ENCODE data around the gene YJU2.

The YJU2 gene

DNA sequence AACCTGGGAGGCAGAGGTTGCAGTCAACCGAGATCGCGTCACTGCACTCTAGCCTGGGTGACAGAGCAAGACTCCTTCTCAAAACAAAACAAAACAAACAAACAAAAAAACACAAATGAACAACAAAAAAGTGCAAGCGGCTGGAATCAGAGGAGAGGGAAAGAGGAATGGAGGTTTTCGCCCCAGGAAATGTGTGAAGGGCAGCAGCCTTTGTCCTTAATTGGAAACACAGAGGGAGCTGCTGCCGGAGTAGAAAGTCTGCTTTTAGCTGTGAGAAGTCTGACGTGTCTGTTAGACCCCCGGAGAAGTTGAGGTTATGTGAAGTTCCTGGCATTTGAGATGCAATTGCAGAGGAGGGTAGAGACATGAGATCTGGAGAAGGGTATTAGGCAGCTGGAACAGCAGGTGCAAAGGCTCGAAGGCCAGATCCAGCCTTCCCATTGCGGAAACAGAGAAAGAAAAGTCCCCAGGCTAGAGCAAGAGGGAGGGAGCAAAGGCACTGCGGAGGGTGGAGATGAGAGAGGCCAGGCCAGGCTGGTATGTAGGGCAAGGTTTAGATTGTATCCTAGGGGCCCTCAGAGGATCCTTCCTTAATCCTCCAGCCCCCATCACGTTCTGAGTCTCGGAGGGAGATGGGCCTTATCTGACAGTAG is 54.8 kb downstream of the YJU2 start:
- no peak for DNase-seq

DNA sequence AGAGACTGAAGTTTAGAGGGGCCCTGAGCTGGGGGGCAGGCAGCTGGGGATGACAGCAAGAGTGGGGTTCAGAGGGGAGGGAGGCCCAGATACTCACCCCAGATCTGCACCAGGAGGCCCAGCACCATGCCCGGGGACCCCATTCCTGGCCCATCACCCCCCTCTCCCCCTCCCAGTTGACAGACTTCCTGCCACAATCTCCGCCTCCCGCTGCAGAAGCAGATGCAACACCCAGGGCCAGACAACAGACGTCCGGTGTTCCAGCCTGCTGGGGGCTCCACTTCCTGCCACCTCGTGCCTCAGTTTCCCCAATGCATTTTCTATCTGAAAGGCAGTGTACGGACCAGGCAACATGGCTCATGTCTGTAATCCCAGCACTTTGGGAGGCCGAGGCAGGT is 55.4 kb downstream of the YJU2 start, which contains the start of gene TMIGD2:
TSS of gene TMIGD2 (minus strand) at position 147 of the 398 bp plus-strand sequence. CDS start at position 143, 4 bp downstream.
- DNase-seq: no peak

DNA sequence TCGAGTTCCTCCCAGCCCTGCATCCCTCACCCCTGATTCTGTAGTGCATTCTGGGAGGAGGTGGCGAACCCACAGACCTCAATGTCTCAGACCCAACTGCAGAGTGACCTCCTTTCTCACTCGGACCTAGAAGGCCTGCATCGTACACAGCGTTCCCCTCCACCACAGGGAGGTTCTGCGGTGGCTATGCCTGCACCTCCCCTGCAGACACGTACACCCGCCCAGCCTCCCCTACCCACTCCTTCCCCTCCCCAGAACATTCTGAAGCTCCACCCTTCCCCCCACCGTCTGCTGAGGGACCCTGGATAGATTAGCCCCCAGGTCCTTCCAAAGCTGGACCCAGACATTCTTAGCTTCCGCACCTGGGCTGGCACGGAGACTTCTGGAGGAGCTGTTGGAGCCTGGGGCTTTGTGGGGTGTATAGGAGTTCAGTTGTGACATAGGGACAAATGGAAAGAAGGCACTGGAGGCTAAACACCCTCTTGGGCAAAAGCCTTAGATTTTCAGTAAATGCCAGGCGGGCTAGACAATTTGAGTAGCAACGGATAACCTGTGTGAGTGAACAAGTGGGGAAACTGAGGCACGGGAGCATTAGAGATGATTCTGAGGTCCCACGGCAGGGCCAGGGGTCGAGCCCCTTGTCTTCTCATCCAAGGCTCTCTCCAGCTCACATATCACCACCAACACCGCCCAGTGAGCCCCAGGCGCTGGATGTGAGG is 57.1 kb downstream of the YJU2 start:
- no peak for DNase-seq

- peak; percentile 67 for DNase-seq
These were observed 57.8 kb downstream of the YJU2 start, which contains the start of gene FSD1 for GRCh38 chr19:4304538-4305256. TSS of gene FSD1 (plus strand) at chr19:4304598. CDS start at chr19:4304747, 149 bp downstream.

DNA sequence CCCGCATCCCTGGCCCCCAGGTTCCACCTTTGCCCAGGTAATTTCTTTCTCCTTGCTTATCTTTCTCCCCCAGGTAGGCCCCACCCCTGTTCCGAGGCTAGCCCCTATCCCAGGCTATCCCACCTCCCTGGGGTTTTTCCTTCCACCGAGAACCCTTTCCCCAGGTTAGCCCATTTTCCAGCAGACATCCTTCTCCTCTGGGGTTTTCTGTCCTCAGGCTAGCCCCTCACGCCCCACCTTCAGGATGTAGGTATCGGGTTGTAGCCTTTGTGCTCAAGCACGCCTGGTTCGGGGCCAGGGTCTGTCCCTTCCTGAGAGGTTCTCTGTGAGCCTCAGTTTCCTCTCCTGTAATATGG is 58.4 kb downstream of the YJU2 start:
- no peak for DNase-seq

DNA sequence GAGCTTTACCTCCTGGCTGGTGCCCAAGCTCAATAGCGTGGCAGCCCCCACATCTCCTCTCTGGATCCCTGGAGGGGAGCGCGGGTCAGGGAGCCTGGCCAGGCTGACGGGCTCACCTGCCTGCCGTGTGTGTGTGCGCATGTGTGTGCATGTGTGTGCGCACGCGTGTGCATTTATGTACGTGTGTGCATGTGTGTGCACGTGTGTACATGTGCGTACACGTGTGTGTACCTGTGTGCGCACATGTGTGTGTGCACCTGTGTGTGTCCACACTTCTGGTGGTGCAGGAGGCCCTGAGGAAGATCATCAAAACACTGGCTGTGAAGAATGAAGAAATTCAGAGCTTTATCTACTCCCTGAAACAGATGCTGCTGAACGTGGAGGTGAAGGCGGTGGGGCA is 58.8 kb downstream of the YJU2 start:
- no peak for DNase-seq

- DNase-seq: no peak
These were observed 63.6 kb downstream of the YJU2 start for GRCh38 chr19:4310247-4311121.

- no peak for DNase-seq
These were observed 67.1 kb downstream of the YJU2 start for GRCh38 chr19:4313847-4314490.

DNA sequence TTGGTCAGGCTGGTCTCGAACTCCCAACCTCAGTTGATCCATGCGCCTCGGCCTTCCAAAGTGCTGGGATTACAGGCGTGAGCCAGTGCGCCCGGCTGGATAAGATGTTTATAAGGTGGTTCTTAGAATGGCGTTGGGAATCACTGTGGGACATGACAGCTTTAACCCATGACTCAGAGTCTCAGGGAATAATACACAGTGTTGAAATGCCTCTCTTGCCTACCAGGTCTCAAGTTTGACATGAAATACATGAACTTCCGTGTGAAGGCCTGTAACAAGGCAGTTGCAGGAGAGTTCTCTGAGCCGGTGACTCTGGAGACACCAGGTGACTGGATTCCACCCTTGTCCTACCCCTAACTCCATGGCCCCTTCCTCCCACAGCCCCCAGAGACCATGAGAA is 70.1 kb downstream of the YJU2 start:
- no peak for DNase-seq

DNA sequence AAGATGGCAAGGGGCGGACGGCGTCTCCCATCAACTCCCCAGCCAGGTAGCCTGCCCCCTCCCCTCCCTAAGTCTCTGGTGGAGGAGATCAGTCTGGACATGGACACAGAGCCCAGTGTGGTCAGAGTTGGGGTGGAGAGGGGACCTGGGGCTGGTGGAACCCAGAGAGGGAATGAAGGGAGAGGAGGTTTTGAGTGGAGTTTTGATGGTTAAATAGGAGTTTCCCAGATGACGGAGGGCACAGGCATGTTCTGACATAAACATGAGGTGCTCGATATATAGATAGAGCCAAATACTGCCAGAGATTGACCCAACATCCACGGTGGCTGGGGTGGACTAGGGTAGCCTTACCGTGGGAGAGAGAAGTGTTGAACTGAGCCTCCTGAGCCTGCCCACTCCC is 71.6 kb downstream of the YJU2 start:
- no peak for DNase-seq

Data from fibroblast of skin of right biceps (primary cell).